GM12878 (cell line): ENCODE data around the gene DNAH17. TPM values are rescaled to one million over a fixed set of nuclear protein-coding genes. Genes with fewer than 3 reads are reported as not detected.

Source experiments
- BHLHE40 ChIP-seq, 2 experiments: fragments of 450-650 bp in 1 of 2; IDR thresholded peaks; 2 replicates each; pipeline ENCODE4 v1.6.1; 2011 to 2017; ENCODE audit warnings: low read depth in 2 of 2, borderline replicate concordance in 1 of 2, improper control_type of control experiment in 1 of 2, low read length in 1 of 2, mild to moderate bottlenecking in 1 of 2
- CHD2 ChIP-seq: IDR thresholded peaks from 2 replicates; pipeline ENCODE4 v1.6.1; 2011; ENCODE audit warnings: low read depth, low read length, improper control_type of control experiment, borderline replicate concordance
- FOXK2 ChIP-seq: fragments of 450-650 bp; IDR thresholded peaks from 2 replicates; pipeline ENCODE4 v1.6.1; 2017; ENCODE audit warnings: mild to moderate bottlenecking, moderate library complexity
- GATAD2B ChIP-seq: fragments of 450-650 bp; conservative IDR thresholded peaks from 2 replicates; pipeline ENCODE4 v1.6.1; 2017; ENCODE audit warnings: low read depth, mild to moderate bottlenecking, moderate library complexity
- MTA3 ChIP-seq: IDR thresholded peaks from 2 replicates; pipeline ENCODE4 v1.6.1; 2012; ENCODE audit warnings: low read length, inconsistent platforms, borderline replicate concordance
- POLR2AphosphoS2 ChIP-seq: IDR thresholded peaks from 2 replicates; pipeline ENCODE4 v1.6.1; 2011; ENCODE audit warnings: low read depth, mild to moderate bottlenecking, low read length, improper control_type of control experiment, moderate library complexity
- POU2F2 ChIP-seq: IDR thresholded peaks from 3 replicates; pipeline ENCODE4 v1.6.1; 2011; ENCODE audit warnings: low read depth, mild to moderate bottlenecking, low read length, borderline replicate concordance
- RAD51 ChIP-seq: fragments of 450-650 bp; IDR thresholded peaks from 2 replicates; pipeline ENCODE4 v1.6.1; 2016; ENCODE audit warnings: moderate library complexity, mild to moderate bottlenecking, inconsistent platforms
- RELA ChIP-seq: fragments of 450-650 bp; IDR thresholded peaks from 2 replicates; pipeline ENCODE4 v1.8.0; 2014; ENCODE audit warnings: borderline replicate concordance; ENCODE audit not compliant: partially characterized antibody
- SIX5 ChIP-seq: IDR thresholded peaks from 2 replicates; pipeline ENCODE4 v1.6.1; 2011; ENCODE audit warnings: mild to moderate bottlenecking, low read depth, low read length, moderate library complexity; ENCODE audit not compliant: severe bottlenecking
- SMARCA5 ChIP-seq: fragments of 450-650 bp; IDR thresholded peaks from 2 replicates; pipeline ENCODE4 v1.6.1; 2017; ENCODE audit warnings: mild to moderate bottlenecking
- polyA plus RNA-seq, 11 experiments: library from polyadenylated mRNA; depleted of rRNA in 4 of 11; unstranded in 6 of 11; stranded (reverse) in 5 of 11; fragments of >200 nt; fragmentation: Nextera tagmentation in 4 of 11; fragmentation: Illumina TruSeq in 1 of 11; extraction: Ambion mirVana in 4 of 11; extraction: Trizol in 1 of 11; gene quantifications; 1 replicate in 1 of 11; 2 replicates in 10 of 11; pipeline versions ENCODE4 v1.2.1 to v1.2.3, GENCODE V29; 2011 to 2016; ENCODE audit warnings: inconsistent platforms in 2 of 11, missing spikeins in 2 of 11, low read depth in 1 of 11
- total RNA-seq, 4 experiments: library from RNA; depleted of rRNA in 3 of 4; stranded (reverse); fragments of >200 nt in 3 of 4; fragmentation: Illumina TruSeq in 1 of 4; extraction: Trizol in 1 of 4; gene quantifications; 2 replicates each; pipeline versions ENCODE4 v1.2.1 to v1.2.3, GENCODE V29; 2013 to 2021
- TF ChIP-seq, protein P1 (sequence below): IDR thresholded peaks from 2 replicates; pipeline ENCODE4 v1.6.1; 2011; ENCODE audit warnings: low read depth, mild to moderate bottlenecking, low read length, moderate library complexity, borderline replicate concordance; ENCODE audit errors: extremely low read depth
- TF ChIP-seq, protein P2 (sequence below): fragments of 450-650 bp; IDR thresholded peaks from 2 replicates; pipeline ENCODE4 v1.6.1; 2017; ENCODE audit warnings: mild to moderate bottlenecking

The DNAH17 gene
- total and polyA plus RNA-seq, 10 of the 15 experiments (the other 5 are each of a cell fraction or from before 2014, with no cell fraction given), result 0.16 to 2.9 (median 0.56) TPM

DNA sequence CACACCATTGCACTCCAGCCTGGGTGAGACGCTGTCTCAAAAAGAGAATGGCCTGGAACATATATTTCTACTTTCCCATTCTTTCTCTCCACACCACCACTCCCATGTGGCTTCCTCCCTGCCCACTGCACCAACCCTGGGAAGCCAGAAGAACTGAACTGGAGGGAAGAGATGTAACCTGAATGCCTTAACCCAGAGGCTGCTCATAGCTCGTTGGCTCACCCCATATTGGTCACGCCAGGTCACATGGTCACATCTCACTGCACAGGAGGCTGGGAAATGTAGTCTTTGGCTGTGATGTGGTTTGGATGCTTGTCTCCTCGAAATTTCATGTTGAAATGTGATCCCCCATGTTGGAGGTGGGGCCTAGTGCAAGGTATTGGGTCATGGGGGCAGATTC is 5.9 kb upstream of the DNAH17 start (continued):
- TF ChIP-seq BHLHE40 (IDR thresholded peaks at IDR 0.05; ENCODE audit: borderline replicate concordance in 1 of 2, low read depth in 2 of 2, low read length in 1 of 2) (no peak), GATAD2B (no peak), MTA3 (no peak), RAD51 (0 out of 2 replicates have a peak, but pooled peaks have one; percentile 28), POLR2AphosphoS2 (no peak), RELA (no peak), FOXK2 (no peak), POU2F2 (no peak), SIX5 (peak; percentile 76), CHD2 (no peak), SMARCA5 (no peak)
- TF ChIP-seq, protein P1, sequence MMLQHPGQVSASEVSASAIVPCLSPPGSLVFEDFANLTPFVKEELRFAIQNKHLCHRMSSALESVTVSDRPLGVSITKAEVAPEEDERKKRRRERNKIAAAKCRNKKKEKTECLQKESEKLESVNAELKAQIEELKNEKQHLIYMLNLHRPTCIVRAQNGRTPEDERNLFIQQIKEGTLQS, result peak; percentile 72; the same call in 1 of the 2 replicates
- TF ChIP-seq, protein P2, sequence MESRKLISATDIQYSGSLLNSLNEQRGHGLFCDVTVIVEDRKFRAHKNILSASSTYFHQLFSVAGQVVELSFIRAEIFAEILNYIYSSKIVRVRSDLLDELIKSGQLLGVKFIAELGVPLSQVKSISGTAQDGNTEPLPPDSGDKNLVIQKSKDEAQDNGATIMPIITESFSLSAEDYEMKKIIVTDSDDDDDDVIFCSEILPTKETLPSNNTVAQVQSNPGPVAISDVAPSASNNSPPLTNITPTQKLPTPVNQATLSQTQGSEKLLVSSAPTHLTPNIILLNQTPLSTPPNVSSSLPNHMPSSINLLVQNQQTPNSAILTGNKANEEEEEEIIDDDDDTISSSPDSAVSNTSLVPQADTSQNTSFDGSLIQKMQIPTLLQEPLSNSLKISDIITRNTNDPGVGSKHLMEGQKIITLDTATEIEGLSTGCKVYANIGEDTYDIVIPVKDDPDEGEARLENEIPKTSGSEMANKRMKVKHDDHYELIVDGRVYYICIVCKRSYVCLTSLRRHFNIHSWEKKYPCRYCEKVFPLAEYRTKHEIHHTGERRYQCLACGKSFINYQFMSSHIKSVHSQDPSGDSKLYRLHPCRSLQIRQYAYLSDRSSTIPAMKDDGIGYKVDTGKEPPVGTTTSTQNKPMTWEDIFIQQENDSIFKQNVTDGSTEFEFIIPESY, result no peak
